ENCODE results near the gene ARHGEF17.

ARHGEF17 gene

GRCh38 chr11:73347067-73347466, 39.0 kb downstream of the ARHGEF17 start:
- TF ChIP-seq, protein P1, sequence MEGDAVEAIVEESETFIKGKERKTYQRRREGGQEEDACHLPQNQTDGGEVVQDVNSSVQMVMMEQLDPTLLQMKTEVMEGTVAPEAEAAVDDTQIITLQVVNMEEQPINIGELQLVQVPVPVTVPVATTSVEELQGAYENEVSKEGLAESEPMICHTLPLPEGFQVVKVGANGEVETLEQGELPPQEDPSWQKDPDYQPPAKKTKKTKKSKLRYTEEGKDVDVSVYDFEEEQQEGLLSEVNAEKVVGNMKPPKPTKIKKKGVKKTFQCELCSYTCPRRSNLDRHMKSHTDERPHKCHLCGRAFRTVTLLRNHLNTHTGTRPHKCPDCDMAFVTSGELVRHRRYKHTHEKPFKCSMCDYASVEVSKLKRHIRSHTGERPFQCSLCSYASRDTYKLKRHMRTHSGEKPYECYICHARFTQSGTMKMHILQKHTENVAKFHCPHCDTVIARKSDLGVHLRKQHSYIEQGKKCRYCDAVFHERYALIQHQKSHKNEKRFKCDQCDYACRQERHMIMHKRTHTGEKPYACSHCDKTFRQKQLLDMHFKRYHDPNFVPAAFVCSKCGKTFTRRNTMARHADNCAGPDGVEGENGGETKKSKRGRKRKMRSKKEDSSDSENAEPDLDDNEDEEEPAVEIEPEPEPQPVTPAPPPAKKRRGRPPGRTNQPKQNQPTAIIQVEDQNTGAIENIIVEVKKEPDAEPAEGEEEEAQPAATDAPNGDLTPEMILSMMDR (IDR thresholded peaks at IDR 0.05; ENCODE audit: unreplicated experiment in 3 of 3): no peak
- Mint-ChIP-seq H3K36me3 (ENCODE audit: low read depth) (peaks cover 10% of the 10 kb centered on the region), H3K9me3 (no peaks in the 10 kb centered on the region), H3K27me3 (ENCODE audit: low read depth) (no peaks in the 10 kb centered on the region), H3K27ac (no peak overlapping the region), H3K4me3 (no peak overlapping the region), H3K4me1 (peaks cover 31% of the 10 kb centered on the region)

GRCh38 chr11:73348838-73349237, 40.8 kb downstream of the ARHGEF17 start:
- peaks cover 20% of the 10 kb centered on the region for H3K36me3 Mint-ChIP-seq (ENCODE audit: low read depth)
- peaks cover 21% of the 10 kb centered on the region for H3K4me1 Mint-ChIP-seq
- H3K27me3 Mint-ChIP-seq (ENCODE audit: low read depth): no peaks in the 10 kb centered on the region
- no peak overlapping the region for H3K4me3 Mint-ChIP-seq
- no peaks in the 10 kb centered on the region for H3K9me3 Mint-ChIP-seq
- H3K27ac Mint-ChIP-seq: no peak overlapping the region
- TF ChIP-seq, protein P1 (IDR thresholded peaks at IDR 0.05; ENCODE audit: unreplicated experiment in 3 of 3): no peak

DNA sequence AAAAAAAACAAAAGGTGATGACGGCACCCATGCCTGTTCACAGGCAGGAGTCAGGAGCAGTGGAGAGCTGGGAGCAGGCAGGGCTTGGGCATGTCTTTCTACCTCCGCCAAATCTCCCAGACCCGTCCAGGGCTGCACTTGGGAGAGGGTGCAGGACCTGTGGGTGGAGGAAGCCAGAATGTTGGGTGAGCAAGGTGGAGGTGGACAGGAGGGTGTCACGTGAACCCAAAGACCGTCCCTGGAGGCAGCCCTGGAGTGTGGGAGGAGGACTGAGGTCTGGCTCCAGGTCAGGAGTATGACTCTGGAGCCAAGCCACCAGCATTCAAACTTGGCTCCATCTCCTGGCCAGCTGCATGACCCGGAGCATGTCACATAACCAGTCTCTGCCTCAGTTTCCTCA, 41.6 kb downstream of the ARHGEF17 start:
- Mint-ChIP-seq H3K4me1 (peaks cover 15% of the 10 kb centered on the region), H3K27me3 (ENCODE audit: low read depth) (no peaks in the 10 kb centered on the region), H3K27ac (no peak overlapping the region), H3K4me3 (no peak overlapping the region), H3K9me3 (no peaks in the 10 kb centered on the region), H3K36me3 (ENCODE audit: low read depth) (peaks cover 21% of the 10 kb centered on the region)
- TF ChIP-seq, protein P1 (IDR thresholded peaks at IDR 0.05; ENCODE audit: unreplicated experiment in 3 of 3): no peak

DNA sequence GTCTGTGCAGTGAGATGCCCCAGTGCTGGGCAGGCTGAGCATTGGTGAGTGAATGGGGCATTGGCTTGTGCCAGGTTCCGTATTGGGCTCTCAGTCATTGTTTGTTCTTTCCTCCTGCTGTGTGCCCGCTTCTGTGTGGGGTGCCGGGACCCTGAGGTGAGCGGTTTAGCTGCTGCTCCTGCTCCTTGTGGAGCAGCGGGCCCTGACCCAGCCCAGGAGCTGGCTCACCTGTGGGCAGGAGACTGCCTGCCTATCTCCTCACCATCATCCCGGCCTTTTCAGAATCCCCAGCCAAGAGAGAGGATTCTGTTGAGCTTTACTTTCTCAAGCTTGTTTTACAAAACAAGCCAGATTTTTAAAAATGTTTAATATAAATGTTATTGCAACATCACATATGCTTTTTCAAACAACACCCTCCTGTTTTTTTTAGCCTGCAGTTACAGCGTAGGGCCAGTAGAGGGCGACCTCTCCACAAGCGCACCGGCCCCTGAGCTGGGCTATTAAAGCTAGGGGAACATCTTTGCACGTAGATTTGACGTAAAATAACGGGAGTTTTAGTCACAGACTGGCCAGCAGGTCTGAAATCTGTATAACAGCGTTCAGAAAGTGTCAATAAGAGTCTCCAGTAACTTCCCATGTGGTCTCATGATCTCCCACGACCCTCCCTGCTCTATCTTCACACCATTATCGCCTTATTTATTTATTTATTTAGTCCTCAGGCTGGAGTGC, 43.0 kb downstream of the ARHGEF17 start:
- H3K9me3 Mint-ChIP-seq: no peaks in the 10 kb centered on the region
- TF ChIP-seq, protein P1 (IDR thresholded peaks at IDR 0.05; ENCODE audit: unreplicated experiment in 3 of 3): peak; percentile 91 to 98 (median 96)
- peaks cover 13% of the 10 kb centered on the region for H3K4me1 Mint-ChIP-seq
- no peaks in the 10 kb centered on the region for H3K27me3 Mint-ChIP-seq (ENCODE audit: low read depth)
- no peak overlapping the region for H3K4me3 Mint-ChIP-seq
- peaks cover 27% of the 10 kb centered on the region for H3K36me3 Mint-ChIP-seq (ENCODE audit: low read depth)
- no peak overlapping the region for H3K27ac Mint-ChIP-seq

DNA sequence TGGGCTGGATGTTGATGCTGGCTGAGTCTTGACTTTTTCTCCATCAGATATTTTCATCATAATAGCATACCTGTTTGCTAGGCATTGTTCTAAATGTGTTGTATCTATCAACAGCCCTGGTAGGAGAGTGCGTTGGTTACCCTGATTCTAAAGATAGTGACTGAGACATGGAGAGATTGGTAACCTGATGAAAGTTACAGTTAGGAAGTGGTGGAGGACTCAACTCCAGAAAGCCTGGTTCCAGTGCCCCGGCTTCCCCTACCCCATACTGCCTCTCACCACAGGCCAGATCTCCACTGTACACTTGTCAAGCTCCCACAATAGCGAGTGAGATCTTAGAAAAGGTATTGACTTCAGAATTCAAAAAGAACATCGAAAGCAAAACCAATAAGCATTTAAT, 45.3 kb downstream of the ARHGEF17 start:
- H3K27ac Mint-ChIP-seq: no peak overlapping the region
- TF ChIP-seq, protein P1 (IDR thresholded peaks at IDR 0.05; ENCODE audit: unreplicated experiment in 3 of 3): no peak
- peaks cover 6% of the 10 kb centered on the region for H3K4me1 Mint-ChIP-seq
- no peak overlapping the region for H3K4me3 Mint-ChIP-seq
- H3K9me3 Mint-ChIP-seq: no peaks in the 10 kb centered on the region
- H3K36me3 Mint-ChIP-seq (ENCODE audit: low read depth): peaks cover 23% of the 10 kb centered on the region
- no peaks in the 10 kb centered on the region for H3K27me3 Mint-ChIP-seq (ENCODE audit: low read depth)

GRCh38 chr11:73355109-73355508, 47.0 kb downstream of the ARHGEF17 start:
- peaks cover 6% of the 10 kb centered on the region for H3K4me1 Mint-ChIP-seq
- peaks cover 30% of the 10 kb centered on the region for H3K36me3 Mint-ChIP-seq (ENCODE audit: low read depth)
- H3K4me3 Mint-ChIP-seq: no peak overlapping the region
- H3K27me3 Mint-ChIP-seq (ENCODE audit: low read depth): no peaks in the 10 kb centered on the region
- H3K9me3 Mint-ChIP-seq: no peaks in the 10 kb centered on the region
- TF ChIP-seq, protein P1 (IDR thresholded peaks at IDR 0.05; ENCODE audit: unreplicated experiment in 3 of 3): no peak
- H3K27ac Mint-ChIP-seq: no peak overlapping the region

All from nephron (organoid).